ENCODE data around the gene ADPRS.

DNA sequence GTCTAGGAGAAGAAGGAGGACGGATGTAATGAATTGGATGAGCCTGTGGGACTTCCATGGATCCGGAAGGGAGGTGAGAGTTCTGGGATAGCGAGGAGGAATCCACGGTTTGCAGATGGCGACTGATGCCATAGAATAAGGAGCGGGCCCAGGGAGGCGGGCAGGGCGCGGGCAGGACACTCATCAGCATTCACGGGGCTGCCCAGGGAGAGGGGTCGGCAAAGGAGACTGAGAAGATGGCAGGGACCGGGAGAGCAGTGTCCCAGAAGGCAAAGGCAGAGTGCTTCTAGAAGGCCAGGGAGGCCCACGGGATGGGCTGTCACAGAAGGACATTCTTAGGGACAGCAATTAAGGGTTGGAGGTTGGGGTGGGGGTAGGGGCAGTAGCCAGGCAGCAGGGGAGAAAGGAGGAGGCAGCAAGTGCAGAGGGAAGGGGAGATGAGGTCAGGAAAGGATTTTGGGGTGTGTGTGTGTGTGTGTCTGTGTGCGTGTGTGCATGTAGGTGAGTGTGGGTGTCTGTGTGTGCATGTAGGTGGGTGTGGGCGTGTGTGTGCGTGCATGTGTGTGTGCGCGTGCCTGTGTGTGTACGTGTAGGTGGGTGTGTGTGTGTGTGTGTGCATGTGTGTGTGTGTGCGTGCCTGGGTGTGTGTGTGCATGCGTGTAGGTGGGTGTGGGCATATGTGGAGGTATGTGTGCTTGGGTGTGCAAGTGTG, 37.5 kb downstream of the ADPRS start:
- no peak for TF ChIP-seq POLR2AphosphoS5 (IDR thresholded peaks at IDR 0.05)
- TF ChIP-seq, protein P1, sequence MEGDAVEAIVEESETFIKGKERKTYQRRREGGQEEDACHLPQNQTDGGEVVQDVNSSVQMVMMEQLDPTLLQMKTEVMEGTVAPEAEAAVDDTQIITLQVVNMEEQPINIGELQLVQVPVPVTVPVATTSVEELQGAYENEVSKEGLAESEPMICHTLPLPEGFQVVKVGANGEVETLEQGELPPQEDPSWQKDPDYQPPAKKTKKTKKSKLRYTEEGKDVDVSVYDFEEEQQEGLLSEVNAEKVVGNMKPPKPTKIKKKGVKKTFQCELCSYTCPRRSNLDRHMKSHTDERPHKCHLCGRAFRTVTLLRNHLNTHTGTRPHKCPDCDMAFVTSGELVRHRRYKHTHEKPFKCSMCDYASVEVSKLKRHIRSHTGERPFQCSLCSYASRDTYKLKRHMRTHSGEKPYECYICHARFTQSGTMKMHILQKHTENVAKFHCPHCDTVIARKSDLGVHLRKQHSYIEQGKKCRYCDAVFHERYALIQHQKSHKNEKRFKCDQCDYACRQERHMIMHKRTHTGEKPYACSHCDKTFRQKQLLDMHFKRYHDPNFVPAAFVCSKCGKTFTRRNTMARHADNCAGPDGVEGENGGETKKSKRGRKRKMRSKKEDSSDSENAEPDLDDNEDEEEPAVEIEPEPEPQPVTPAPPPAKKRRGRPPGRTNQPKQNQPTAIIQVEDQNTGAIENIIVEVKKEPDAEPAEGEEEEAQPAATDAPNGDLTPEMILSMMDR (IDR thresholded peaks at IDR 0.05), result no peak
- no peak for TF ChIP-seq EP300 (IDR thresholded peaks at IDR 0.05)
- TF ChIP-seq POLR2A (IDR thresholded peaks at IDR 0.05; ENCODE audit: low read depth), result no peak
